Ovary (tissue), 3 donors: ENCODE measurements around the gene WNT5A.

Source experiments
- CTCF ChIP-seq, 3 donors: fragments of 450-650 bp in 2 of 3; fragments of 200-600 bp in 1 of 3; IDR thresholded peaks; one replicate each; pipeline versions ENCODE4 v1.5.1 to v1.8.0; 2016 to 2022; ENCODE audit warnings: antibody characterized with exemption in 3 of 3, mild to moderate bottlenecking in 1 of 3
- EP300 ChIP-seq: sonication (generic); formaldehyde crosslinking; IDR thresholded peaks from one replicate; pipeline ENCODE4 v1.6.1; 2017; ENCODE audit warnings: antibody characterized with exemption
- POLR2A ChIP-seq: fragments of 450-650 bp; IDR thresholded peaks from one replicate; pipeline ENCODE4 v1.6.1; 2017; ENCODE audit warnings: antibody characterized with exemption, mild to moderate bottlenecking, moderate library complexity
- donor health status: DM: no; HTN: no; CAD: no.

DNA sequence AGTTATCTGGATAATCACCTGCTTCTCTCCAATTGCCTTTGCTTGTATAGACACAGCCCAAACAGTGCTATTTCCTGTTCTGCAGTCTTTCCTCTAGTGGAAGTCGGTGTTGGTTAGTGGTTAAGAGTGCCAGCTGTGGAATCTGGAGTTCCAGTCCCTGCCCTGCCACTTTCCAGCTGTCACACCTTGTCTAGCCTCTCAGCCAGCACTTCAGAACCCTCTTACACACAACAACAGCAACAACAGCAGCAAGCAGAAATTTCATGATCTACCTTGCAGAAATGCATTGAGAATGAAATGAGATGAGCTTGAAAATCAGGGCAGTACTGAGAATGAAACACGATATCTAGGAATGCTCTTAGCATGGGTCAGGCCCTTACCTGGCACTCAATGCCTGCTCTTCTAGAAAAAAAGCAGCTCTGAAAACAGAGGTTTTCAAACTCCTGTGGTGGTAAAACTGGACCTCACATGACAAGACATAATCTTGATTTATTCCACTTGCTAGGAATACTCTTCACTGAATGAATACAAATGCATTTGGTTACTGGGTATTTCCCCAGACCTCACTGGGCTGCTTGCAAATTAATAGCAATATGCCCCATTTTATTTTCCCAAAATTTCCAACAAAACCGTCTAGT lies 3.3 kb upstream of the WNT5A start:
- TF ChIP-seq CTCF (IDR thresholded peaks at IDR 0.05) (no peak), POLR2A (no peak), EP300 (no peak)
